ENCODE data around the gene SPRED2. TPM values are rescaled to one million over a fixed set of nuclear protein-coding genes. Genes with fewer than 3 reads are reported as not detected.

The SPRED2 gene
- total RNA-seq, 1 donor from 2014 or later = 22.0 TPM

- intact Hi-C loops (cut with DNase I) = no loop called here
- no peak for DNase-seq (ENCODE audit: low spot score)
These were observed 11.2 kb upstream of the SPRED2 start for GRCh38 chr2:65443509-65444186.

- intact Hi-C loops (cut with DNase I) = no loop called here
- no peak for DNase-seq (ENCODE audit: low spot score)
These were observed 10.1 kb upstream of the SPRED2 start for GRCh38 chr2:65442420-65443020.

DNA sequence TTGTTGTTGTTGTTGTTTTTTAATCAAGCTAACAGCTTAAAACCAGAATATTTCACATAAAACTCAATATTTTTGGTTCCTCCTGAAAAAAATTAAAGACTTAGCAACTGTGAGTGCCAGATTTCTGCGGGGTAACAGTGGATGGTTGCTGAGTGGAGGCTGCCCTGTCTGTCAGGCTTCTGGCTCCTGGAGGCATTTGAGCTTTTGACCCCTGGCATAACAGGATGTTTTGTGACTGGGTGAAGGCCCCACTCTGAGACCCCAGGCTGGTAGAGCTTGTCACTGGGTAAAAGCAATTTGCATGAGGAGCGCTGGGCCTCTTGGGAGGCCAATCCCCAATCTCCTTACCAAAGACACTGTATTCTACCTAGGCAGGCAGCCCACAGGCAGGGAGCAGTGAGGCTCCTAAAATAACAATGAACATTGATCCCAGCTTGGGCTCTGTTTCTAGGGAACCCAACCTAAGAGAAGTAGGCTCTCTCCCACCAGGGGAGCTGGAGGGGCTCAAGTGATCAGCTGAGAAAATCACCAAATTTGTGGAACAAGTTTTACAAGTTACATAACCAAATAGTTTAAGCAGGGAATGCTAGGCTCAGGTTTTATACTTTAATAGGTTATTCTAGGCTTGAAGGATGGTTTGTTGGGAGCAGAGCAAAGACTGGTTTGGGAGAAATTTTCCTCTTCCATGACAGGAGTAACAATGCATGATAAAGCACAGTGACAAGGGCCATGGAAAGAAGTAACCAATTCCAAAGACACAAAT is 5.9 kb upstream of the SPRED2 start:
- no peak for DNase-seq (ENCODE audit: low spot score)
- intact Hi-C loops (cut with DNase I) = loop anchor here (5.0 kb wide), 2 partner anchors 109 to 211 kb away; partner anchors contain the start of gene ACTR2

- intact Hi-C loops (cut with DNase I) = loop anchor here (5.0 kb wide), 2 partner anchors 110 to 210 kb away; partner anchors contain the start of gene ACTR2
- no peak for DNase-seq (ENCODE audit: low spot score)
These were observed 5.2 kb upstream of the SPRED2 start for GRCh38 chr2:65437392-65438135.

GRCh38 chr2:65436824-65437221 is 4.4 kb upstream of the SPRED2 start:
- no peak for DNase-seq (ENCODE audit: low spot score)
- intact Hi-C loops (cut with DNase I) = loop anchor here (5.0 kb wide), 2 partner anchors 110 to 210 kb away; partner anchors contain the start of gene ACTR2

DNA sequence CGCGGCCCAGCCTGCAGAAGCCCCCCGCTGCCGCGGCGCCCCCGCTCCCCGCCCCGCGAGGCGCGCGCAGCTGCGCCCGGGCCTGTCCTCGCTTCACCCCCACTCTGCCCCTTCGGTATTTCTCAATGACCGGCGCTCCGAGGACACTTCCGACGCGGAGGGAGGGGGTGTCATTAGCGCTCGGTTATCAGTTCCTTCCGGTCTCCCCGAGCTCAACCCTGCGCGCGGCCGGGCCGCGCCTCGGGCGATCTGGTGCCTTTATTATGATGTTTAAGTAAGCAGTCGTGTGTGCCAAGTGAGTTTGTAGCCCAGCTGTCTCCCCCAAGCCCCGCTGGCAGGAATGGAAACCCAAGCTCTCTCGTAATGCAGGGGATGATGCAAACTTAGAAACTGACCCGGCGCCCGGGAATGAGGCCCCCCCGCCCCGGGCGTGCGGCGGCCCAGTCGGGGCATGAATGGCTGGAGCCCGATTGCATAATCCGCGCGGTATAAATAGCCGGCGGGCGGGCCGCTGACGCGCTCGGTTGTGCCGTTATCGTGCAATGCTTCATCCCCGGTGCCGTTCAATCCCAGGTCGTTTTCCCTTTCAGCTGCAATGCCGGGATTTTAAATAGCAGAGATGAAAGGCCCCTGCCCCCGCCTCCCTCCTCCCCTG is 3.9 kb upstream of the SPRED2 start:
- intact Hi-C loops (cut with DNase I) = loop anchor here (5.0 kb wide), 2 partner anchors 111 to 209 kb away; partner anchors contain the start of gene ACTR2
- peak; percentile 95 for DNase-seq (ENCODE audit: low spot score)

- intact Hi-C loops (cut with DNase I) = loop anchor here (2.0 to 5.0 kb wide), 3 partner anchors 112 to 208 kb away; partner anchors contain the start of gene ACTR2
- peak; percentile 91 for DNase-seq (ENCODE audit: low spot score)
These were observed 3.3 kb upstream of the SPRED2 start for GRCh38 chr2:65435625-65436168.

DNA sequence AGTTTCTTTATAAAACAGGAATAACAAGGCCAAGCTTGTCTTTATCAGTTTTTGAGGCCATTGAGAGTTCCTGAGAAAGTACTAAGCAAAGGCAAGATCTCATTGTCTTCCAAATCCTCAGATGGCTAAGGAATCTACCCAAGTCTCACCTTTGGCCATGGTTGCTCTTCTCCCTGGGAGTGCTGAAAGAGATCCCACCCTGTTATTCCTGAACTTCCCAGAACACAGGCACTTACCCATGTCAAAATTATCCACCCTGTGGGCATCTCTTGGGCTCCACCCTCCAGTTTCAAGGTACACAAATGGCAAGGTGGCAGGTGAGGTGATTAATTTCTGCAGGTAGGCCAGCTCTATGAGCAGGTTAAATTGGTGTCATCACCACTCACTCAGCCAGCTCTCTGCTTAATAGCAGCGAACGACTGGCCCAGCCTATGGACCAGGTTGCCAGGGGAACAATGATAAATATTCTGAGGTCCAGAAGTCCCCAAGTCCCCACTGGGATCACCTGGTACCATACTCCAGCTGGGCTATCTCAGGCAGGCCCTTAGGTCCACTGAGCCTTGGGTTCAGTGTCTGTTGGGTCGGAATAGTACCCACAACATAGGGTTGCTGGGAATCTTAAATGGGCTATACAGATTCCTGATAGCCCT is 2.3 kb upstream of the SPRED2 start:
- intact Hi-C loops (cut with DNase I) = loop anchor here (2.0 to 5.0 kb wide), 4 partner anchors 113 to 207 kb away; partner anchors contain the start of gene ACTR2
- DNase-seq (ENCODE audit: low spot score) = no peak

GRCh38 chr2:65431421-65432226 is 775 bp downstream of the SPRED2 start:
- no peak for DNase-seq (ENCODE audit: low spot score)
- intact Hi-C loops (cut with DNase I) = loop anchor here (5.0 kb wide), 1 partner anchor 119 kb away; no protein-coding TSS in a partner anchor

DNA sequence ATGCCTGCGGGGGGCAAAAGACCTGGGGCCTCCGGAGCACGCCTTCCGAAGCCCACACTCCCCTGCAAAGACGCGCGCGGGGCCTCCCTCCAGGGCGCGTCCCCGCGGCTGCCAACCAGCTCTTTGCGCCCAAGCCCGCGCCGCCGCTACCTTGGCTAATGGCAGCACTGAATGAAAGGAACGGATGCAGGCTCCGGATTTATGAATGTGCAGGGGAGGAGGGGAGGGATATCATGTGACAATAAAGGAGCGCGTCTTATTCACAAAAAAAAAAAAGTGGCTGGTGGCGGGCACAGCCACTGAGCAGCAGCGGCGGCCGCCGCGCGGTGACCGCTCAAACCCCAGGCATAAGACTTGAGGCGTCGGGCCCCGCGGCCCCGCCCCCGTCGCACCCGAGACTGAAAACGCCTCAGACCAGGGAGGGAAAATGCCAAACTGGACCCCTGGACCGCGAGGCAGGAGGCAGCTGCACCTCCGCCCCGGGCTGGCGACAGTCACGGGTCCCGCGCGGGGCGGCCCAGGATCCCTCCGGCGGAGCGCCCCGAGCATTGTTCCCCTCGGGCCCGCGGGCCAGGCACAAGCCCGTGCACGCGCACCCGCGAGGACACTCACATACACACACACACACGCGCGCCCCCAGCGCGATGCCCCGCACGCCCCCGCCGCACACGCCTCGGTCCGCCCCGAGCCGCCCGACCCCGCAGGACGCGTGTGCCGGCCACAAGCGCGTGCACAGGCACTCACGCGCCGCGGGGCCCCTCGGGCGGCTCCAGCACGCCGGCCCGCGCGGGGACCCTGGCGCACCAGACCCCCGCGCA is 1.6 kb downstream of the SPRED2 start:
- intact Hi-C loops (cut with DNase I) = loop anchor here (1.0 to 5.0 kb wide), 2 partner anchors 49 to 119 kb away; no protein-coding TSS in a partner anchor

DNA sequence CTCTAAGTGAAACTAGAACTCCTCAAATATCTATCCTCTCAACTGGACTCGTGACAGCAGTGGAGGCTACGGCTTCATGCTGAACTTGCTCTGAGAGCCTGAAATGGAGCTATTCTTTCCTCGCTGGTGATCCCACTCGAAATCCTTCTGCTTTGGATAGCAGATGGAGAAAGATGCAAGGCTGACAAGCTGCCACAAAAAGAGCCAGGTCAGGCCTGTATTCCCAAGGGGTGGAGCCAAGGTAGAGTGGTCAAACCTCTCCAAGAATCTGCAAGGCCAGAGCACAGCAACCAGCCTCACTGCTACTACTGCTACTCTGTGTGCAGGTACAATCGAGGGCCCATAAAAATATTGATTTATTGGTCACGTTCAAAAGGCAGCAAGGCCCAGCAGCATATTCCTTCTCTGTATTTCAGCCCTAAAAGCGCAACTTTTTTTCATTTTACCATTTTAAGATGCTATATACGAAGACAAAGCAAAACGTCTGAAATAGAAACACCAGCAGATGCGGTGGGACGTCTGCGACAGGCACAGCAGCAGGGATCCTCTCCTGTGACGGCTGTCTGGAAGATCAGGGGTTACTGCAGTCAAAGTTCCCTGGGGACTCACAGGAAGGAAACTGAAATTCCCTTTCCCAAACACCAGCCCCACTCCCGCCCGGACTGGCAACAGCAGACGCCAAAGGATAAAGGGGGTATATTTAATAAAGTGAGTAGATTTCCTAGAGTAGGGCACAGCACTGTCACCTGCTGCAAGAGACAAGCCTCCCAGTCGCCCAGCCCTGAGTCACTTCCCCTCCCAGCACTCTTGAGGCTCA is 2.4 kb downstream of the SPRED2 start:
- no peak for DNase-seq (ENCODE audit: low spot score)

More for the DNA sequence above, 1.6 kb downstream of the SPRED2 start:
- no peak for DNase-seq (ENCODE audit: low spot score)

DNA sequence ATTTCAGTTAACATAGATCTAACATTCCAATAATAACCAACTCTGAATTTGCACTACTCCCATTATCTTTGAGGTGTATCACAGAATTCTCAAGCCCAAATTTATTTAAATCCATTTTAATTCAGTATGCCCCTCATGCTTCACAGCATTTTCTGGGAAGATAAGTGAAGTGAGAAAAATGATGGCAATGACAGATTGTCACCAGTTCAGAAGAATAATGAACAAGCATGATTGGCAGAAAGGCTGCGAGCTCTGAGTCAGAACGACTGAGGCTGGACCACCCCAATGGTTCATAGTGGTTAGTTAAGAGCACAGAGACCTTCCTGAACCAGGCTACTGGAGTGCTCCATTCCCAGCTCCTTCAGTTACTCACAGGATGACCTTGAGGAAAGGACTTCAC is 4.9 kb downstream of the SPRED2 start:
- no peak for DNase-seq (ENCODE audit: low spot score)
- intact Hi-C loops (cut with DNase I) = no loop called here

More for the DNA sequence above, 2.4 kb downstream of the SPRED2 start:
- intact Hi-C loops (cut with DNase I) = loop anchor here (1.0 to 5.0 kb wide), 2 partner anchors 48 to 118 kb away; no protein-coding TSS in a partner anchor

DNA sequence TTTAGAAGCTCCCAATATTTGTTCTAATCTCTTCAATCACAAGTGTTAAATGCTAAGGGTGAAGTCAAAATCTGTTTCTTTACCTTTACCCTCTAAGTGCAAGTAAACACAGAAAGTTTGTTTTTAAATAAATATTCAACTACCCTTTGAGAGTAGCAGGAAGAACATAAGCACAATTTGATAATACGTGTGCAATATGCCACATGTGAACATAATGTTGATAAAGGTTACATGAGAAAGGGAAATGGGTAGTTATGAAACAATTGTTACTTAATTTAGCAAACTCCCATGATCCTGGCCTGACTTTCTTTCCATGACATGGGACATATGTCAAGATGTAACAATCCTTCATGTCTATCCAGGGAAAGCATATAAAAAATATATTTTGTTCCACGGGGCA is 7.1 kb downstream of the SPRED2 start:
- DNase-seq (ENCODE audit: low spot score) = no peak
- intact Hi-C loops (cut with DNase I) = no loop called here

GRCh38 chr2:65424391-65424790 is 8.0 kb downstream of the SPRED2 start:
- DNase-seq (ENCODE audit: low spot score) = no peak
- intact Hi-C loops (cut with DNase I) = no loop called here

DNA sequence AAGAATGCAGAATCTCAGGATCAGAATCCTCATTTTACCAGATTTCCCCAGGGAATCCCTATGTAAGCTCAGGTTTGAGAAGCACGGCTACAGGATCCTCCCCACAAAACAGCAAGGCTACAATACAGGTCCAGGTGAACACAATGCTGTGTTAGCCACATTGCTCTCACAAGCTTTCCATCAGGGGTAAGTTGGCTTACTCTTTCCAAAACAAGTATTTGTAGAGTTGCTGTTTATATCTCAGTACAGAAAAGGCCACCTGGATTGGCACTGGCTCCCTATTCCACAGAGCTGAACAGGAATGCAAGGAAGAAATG is 11.0 kb downstream of the SPRED2 start:
- no peak for DNase-seq (ENCODE audit: low spot score)
- intact Hi-C loops (cut with DNase I) = no loop called here
